Measurements from ENCODE around the gene ZFP37. TPM values are rescaled to one million over a fixed set of nuclear protein-coding genes. Genes with fewer than 3 reads are reported as not detected.

Gene ZFP37
- total RNA-seq, 4 donors from 2014 or later = 1.1 to 3.7 (median 1.4) TPM

- 5% methylated on average over 29 of the region's 30 CpGs for WGBS
- peaks cover 6% of the 10 kb centered on the region for H3K27me3 ChIP-seq
- H3K4me1 ChIP-seq = no peaks in the 10 kb centered on the region
- peak within 1 kb of the TSS; percentile 18 for H3K4me3 ChIP-seq
- no peak for TF ChIP-seq EP300 (IDR thresholded peaks at IDR 0.05)
- H3K9me3 ChIP-seq = peaks cover 16% of the 10 kb centered on the region
- DNase-seq (ENCODE audit: low spot score in 2 of 2) = no peak
- no peak within 1 kb of the TSS for H3K27ac ChIP-seq
- H3K36me3 ChIP-seq = no peaks in the 10 kb centered on the region
Observed at GRCh38 chr9:113011911-113012381, 44.6 kb downstream of the ZFP37 start, which contains the start of gene ZNF883. Gene ZNF883 (minus strand): TSS chr9:113012192.

- no peak for TF ChIP-seq POLR2AphosphoS5 (IDR thresholded peaks at IDR 0.05)
- no peak for TF ChIP-seq CTCF (IDR thresholded peaks at IDR 0.05)
- no peak for TF ChIP-seq EP300 (IDR thresholded peaks at IDR 0.05)
- no peak for TF ChIP-seq POLR2A (IDR thresholded peaks at IDR 0.05)
- 29% methylated on average over 1 of the region's 1 CpG for WGBS
- Histone ChIP-seq H3K4me3 (no peak overlapping the region), H3K27ac (no peak overlapping the region), H3K9me3 (peaks cover 22% of the 10 kb centered on the region), H3K4me1 (no peaks in the 10 kb centered on the region), H3K27me3 (no peaks in the 10 kb centered on the region), H3K36me3 (no peaks in the 10 kb centered on the region)
- no peak for DNase-seq (ENCODE audit: low spot score in 2 of 2)
Observed at GRCh38 chr9:113005777-113006176, 50.7 kb downstream of the ZFP37 start.

GRCh38 chr9:112997236-112997941, 59.1 kb downstream of the ZFP37 start:
- Histone ChIP-seq H3K27me3 (no peaks in the 10 kb centered on the region), H3K27ac (no peak overlapping the region), H3K4me3 (no peak overlapping the region), H3K4me1 (no peaks in the 10 kb centered on the region), H3K36me3 (peaks cover 5% of the 10 kb centered on the region), H3K9me3 (peaks cover 69% of the 10 kb centered on the region)
- no peak for DNase-seq (ENCODE audit: low spot score in 2 of 2)
- TF ChIP-seq POLR2A (IDR thresholded peaks at IDR 0.05) (no peak), CTCF (IDR thresholded peaks at IDR 0.05) (no peak), POLR2AphosphoS5 (IDR thresholded peaks at IDR 0.05) (no peak), EP300 (IDR thresholded peaks at IDR 0.05) (no peak)
- WGBS = 94% methylated on average over 8 of the region's 8 CpGs

Other genes with a start within 250 kb of the ZFP37 start
- gene SLC46A2, start 165.8 kb downstream of the ZFP37 start, total RNA-seq = 10 to 100 TPM in 3 of 4 donors, 1 to 10 TPM in 1; 5.6 to 65.2 (median 42.4) TPM
- 1 to 10 TPM in 1 of 4 donors, under 1 TPM in 2, not detected in 1; 0.31 to 2.9 (median 0.97) TPM for gene ZNF883, start 44.5 kb downstream of the ZFP37 start, total RNA-seq
- gene SLC31A2, start 94.3 kb upstream of the ZFP37 start, total RNA-seq = 100 to 1,000 TPM in 2 of 4 donors, 10 to 100 TPM in 2; 49.8 to 114 (median 88.4) TPM
- 10 to 100 TPM; 26.2 to 45.7 (median 30.5) TPM for gene FKBP15, start 164.6 kb upstream of the ZFP37 start, total RNA-seq
- 10 to 100 TPM; 17.1 to 46.3 (median 27.2) TPM for gene SLC31A1, start 164.8 kb upstream of the ZFP37 start, total RNA-seq
- gene CDC26, start 218.8 kb upstream of the ZFP37 start, total RNA-seq = 10 to 100 TPM; 18.8 to 21.9 (median 20.4) TPM
- gene PRPF4, start 218.9 kb upstream of the ZFP37 start, total RNA-seq = 10 to 100 TPM; 13.6 to 21.3 (median 17.6) TPM
- 1 to 10 TPM in 1 of 4 donors, not detected in 3; 2.0 TPM for gene RNF183, start 246.7 kb upstream of the ZFP37 start, total RNA-seq